ENCODE measurements around the gene KPNB1.

KPNB1 gene

DNA sequence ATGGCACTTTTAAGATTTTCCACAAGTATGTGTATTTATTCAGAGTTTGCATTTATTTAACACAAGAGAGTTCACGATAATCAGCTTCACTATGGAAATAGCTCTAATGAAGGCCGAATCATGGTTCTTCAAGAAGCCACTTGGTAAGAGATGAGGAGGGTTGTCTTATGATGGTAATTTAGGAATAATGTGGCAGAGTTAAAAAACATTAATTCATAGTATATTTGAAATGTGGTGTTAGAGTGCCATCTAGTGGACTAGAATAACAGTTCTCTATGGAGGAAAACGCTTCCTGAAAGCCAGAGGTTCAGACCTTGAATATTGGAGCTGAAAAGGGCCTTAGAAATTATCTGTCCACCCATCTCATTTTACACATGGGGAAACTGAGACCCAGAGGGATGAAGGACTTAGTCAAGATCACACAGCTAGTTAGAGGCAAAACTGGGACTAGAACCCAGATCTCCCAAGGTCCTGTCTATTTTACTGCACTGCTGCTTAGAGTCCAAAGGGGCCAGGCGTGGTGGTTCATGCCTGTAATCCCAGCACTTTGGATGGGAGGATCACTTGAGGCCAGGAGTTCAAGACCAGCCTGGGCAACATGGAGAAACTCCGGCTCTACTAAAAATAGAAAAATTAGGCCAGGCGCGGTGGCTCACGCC, 33.8 kb upstream of the KPNB1 start:
- DNase-seq (ENCODE audit: low spot score), result peak; percentile 36
- TF ChIP-seq, protein P1, sequence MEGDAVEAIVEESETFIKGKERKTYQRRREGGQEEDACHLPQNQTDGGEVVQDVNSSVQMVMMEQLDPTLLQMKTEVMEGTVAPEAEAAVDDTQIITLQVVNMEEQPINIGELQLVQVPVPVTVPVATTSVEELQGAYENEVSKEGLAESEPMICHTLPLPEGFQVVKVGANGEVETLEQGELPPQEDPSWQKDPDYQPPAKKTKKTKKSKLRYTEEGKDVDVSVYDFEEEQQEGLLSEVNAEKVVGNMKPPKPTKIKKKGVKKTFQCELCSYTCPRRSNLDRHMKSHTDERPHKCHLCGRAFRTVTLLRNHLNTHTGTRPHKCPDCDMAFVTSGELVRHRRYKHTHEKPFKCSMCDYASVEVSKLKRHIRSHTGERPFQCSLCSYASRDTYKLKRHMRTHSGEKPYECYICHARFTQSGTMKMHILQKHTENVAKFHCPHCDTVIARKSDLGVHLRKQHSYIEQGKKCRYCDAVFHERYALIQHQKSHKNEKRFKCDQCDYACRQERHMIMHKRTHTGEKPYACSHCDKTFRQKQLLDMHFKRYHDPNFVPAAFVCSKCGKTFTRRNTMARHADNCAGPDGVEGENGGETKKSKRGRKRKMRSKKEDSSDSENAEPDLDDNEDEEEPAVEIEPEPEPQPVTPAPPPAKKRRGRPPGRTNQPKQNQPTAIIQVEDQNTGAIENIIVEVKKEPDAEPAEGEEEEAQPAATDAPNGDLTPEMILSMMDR (IDR thresholded peaks at IDR 0.05; ENCODE audit: extremely low read depth, missing control alignments), result peak; percentile 12

DNA sequence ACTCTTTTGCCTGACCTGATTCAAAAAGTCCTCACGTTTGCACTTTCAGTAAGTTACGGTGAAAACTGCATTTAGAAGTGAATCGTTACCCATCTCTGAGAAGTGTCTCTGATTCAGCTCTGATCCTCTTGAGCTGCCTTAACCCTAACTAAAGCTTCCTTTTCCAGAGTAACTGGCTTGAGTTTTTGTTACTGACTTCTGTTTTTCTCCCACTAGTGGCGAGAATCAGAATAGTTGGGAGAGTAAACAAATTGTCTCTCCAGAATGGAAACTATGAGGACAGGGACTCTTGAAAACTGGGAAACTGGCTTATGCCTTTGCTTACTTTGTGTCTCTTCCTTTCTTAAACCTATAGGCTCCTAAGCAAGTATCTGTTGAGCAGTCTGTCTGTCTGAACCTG, 31.3 kb upstream of the KPNB1 start:
- no peak for DNase-seq (ENCODE audit: low spot score)
- TF ChIP-seq, protein P1 (IDR thresholded peaks at IDR 0.05; ENCODE audit: extremely low read depth, missing control alignments), result no peak

DNA sequence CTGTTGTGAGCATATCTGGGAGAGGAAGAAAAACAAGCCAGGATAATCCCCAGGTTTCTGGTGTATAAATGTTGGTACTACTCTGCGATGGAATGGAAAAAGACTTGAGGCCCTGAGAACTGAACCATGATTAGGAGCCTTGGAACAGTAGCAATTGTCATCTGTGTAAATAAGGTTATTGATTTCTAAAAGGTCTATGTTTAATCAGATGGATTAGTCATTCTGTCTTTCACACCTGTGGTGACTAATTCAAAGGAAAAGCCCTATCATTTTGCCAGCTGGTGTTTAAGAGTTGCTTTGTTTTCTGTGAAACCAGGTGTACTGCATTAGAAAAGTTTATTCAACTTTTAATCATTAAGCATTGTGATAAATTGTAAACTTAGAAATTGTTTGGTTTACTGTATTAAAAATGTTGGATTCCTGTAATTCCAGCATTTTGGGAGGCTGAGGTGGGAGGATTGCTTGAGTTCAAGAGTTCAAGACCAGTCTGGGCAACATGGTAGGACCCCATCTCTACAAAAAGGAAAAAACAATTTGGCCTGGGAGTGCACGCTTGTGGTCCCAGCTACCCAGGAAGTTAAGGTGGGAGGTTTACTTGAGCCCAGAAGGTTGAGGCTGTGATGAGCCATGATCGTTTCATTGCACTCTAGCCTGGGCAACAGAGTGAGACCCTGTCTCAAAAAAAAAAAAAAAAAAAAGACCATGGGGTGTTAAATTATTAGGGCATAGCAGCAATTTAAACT, 29.0 kb upstream of the KPNB1 start:
- TF ChIP-seq, protein P1 (IDR thresholded peaks at IDR 0.05; ENCODE audit: extremely low read depth, missing control alignments), result no peak
- no peak for DNase-seq (ENCODE audit: low spot score)

DNA sequence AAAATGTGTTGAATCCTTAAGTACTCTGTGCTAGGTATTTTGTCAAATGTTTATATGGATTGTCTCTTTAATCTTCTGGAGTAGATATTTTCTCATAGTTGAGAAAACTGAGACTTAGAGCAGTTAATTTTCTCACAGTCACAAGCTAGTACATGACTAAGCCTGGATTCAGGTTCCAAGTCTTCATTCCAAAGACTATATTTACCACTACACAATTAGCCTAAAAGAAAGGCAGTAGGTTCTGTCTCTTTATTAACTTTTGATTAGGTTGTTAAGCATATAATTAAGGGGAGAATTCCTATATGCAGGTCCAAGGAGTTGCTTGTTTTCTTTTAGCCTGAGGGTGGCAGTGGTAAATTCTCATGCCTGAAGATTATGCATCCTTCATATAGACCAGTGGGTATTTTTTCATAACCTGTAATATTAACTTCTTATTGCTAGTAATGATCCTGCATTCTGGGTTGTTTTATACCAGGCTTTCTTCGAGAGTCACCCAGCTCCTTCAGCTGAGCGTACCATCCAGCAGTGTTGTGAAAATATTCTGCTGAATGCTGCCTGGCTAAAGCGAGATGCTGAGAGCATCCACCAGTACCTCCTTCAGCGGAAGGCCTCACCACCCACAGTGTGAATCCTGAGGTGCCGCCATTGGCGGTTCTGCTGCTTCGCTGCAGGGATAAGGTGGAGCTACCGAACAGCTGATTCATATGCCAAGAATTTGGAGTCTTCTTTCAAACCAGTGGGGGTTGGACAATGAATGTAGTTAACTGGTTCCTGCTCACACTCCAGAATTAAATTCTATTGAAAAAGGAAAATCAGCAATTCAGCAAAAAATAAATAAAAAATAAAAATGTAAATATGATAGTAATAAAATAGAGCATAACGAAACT, 28.2 kb upstream of the KPNB1 start:
- DNase-seq (ENCODE audit: low spot score), result no peak
- TF ChIP-seq, protein P1 (IDR thresholded peaks at IDR 0.05; ENCODE audit: extremely low read depth, missing control alignments), result no peak

DNA sequence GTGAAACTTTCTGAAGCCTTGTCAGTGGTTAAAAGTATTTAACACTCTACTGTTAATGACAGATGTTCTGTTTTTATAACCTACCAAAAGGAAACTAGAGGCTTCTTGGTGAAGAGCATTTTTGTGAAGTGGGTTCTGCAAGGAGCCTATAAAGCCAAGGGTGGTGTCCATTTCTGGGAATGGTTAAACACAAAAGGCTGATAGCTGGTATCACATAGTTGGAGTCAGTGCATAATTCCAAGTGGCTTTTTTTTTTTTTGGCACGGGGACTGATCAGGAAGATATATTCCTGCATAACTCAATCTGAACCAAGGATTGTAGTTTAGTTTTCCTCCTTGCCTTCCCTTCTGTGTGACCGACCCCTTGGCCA, 27.6 kb upstream of the KPNB1 start:
- DNase-seq (ENCODE audit: low spot score), result no peak
- TF ChIP-seq, protein P1 (IDR thresholded peaks at IDR 0.05; ENCODE audit: extremely low read depth, missing control alignments), result no peak

DNA sequence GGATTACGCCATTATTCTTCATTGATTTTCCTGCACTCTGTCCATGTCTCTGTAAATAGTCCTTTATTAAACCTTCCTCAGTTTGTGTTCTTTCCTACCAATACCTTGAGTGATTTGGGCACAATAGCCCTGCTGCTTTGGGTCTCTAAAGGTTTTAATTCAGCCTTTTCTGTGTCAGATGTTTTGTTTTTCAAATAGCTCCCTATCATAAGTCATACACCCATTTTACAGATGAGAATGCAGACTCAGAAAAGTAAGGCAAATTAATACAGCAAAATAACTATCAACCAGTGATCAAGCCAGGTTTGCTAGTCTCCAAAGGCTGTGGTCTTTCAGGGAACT, 25.0 kb upstream of the KPNB1 start:
- DNase-seq (ENCODE audit: low spot score), result no peak
- TF ChIP-seq, protein P1 (IDR thresholded peaks at IDR 0.05; ENCODE audit: extremely low read depth, missing control alignments), result no peak
